Fibroblast of mammary gland (primary cell): ENCODE results near the gene C11orf97.

Experiments
- DNase-seq: peaks from one replicate; pipeline ENCODE4 v3.0.0-alpha.2; 2010; ENCODE audit warnings: low read depth
- H3K4me3 ChIP-seq: 2 replicates; pipeline ENCODE4 v1.5.1; 2011; ENCODE audit warnings: low read depth, mild to moderate bottlenecking, low read length, moderate library complexity; ENCODE audit not compliant: control insufficient read depth
- TF ChIP-seq, protein P1 (sequence below): conservative IDR thresholded peaks from 2 replicates; pipeline ENCODE4 v1.5.1; 2011; ENCODE audit warnings: low read depth, low read length, inconsistent platforms; ENCODE audit not compliant: control insufficient read depth, insufficient read depth

Gene C11orf97

DNA sequence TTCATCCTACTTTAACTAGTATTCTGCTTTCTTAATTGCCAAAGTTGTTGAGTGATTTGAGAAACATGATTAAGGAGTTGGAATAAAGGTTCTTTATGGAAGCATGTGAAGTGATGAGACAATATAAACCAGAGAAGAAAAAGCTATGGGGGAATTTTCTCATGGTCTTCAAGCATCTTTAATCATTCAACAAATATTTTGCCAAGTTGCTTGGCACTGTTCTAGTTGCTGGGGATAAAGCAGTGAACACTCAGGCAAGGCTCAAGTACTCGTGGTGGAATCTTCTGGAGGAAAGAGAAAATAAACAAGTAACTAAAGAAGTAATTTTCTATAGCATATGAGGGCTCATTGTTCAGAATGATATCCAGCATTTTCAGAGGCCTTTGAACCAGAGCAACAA is 45.7 kb downstream of the C11orf97 start:
- TF ChIP-seq, protein P1, sequence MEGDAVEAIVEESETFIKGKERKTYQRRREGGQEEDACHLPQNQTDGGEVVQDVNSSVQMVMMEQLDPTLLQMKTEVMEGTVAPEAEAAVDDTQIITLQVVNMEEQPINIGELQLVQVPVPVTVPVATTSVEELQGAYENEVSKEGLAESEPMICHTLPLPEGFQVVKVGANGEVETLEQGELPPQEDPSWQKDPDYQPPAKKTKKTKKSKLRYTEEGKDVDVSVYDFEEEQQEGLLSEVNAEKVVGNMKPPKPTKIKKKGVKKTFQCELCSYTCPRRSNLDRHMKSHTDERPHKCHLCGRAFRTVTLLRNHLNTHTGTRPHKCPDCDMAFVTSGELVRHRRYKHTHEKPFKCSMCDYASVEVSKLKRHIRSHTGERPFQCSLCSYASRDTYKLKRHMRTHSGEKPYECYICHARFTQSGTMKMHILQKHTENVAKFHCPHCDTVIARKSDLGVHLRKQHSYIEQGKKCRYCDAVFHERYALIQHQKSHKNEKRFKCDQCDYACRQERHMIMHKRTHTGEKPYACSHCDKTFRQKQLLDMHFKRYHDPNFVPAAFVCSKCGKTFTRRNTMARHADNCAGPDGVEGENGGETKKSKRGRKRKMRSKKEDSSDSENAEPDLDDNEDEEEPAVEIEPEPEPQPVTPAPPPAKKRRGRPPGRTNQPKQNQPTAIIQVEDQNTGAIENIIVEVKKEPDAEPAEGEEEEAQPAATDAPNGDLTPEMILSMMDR, result no peak
- no peak for DNase-seq
- H3K4me3 ChIP-seq, result no peak overlapping the region

DNA sequence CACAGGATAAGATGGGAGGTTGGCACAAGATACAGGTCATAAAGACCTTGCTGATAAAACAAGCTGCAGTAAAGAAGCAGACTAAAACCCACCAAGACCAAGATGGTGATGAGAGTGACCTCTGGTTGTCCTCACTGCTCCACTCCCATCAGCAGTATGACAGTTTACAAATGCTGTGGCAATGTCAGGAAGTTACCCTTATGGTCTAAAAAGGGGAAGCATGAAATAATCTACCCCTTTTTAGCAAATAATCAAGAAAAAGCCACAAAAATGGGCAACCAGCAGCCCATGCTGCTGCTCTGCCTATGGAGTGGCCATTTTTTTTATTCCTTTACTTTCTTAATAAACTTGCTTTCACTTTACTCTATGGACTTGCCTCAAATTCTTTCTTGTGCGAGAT is 46.2 kb downstream of the C11orf97 start:
- TF ChIP-seq, protein P1, result no peak
- H3K4me3 ChIP-seq, result no peak overlapping the region
- no peak for DNase-seq

DNA sequence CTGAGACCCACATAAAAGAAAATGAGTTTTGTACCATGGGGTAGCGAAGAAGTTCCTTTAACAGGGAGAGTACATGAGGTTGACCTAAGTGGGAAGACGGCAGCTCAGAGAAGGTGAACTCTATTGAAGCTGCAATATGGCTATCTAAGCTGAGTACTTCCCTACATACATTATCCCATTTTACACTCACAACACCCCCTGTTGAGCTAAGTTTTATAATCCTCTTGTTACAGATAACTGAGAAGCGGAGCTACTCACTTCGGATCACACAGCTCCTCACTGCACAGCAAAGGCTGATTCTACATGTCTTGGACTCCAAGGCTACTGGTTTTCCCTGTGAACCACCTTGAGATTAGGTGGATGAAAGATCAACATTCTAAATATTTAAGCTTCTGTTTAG is 46.7 kb downstream of the C11orf97 start:
- TF ChIP-seq, protein P1, result no peak
- DNase-seq, result no peak

DNA sequence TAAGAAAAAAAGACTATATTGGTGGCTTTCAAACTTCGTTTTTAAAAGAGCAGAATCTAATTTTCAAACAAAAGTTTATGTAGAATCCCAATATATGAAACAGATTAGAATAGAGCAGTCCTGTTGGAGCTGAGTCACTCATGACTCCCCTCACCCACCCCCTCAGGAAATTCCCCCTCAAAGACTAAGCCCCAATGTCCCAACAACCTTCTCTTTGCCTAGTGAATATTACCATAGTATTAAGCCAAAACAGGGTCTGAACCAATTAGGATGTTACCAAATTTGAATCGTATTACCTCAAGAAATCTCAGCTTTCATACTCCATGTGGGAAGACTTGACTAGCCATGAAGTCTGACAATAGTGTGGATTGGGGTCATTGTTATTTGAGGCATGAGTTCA is 47.1 kb downstream of the C11orf97 start:
- H3K4me3 ChIP-seq, result no peak overlapping the region
- DNase-seq, result no peak
- TF ChIP-seq, protein P1, result no peak

More for the DNA sequence above, 46.7 kb downstream of the C11orf97 start:
- no peak overlapping the region for H3K4me3 ChIP-seq

DNA sequence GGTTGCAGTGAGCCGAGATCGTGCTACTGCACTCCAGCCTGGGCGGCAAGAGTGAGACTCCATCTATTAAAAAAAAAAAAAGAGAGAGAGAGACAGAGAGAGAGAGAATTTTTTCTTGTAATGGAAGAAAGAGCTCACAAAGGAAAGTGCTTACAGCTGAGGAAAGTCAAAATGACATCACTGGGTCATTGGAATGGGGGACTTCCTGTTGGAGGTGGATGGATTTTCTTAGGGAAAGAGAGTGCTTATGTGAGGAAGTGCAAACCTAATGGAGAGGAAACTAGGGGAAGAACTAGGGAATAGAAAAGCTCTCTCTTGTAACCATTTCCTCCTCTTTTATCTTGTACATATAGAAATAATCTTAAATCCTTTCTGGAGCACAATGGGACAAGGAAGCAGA is 48.6 kb downstream of the C11orf97 start:
- TF ChIP-seq, protein P1, result no peak
- DNase-seq, result no peak
- no peak overlapping the region for H3K4me3 ChIP-seq

DNA sequence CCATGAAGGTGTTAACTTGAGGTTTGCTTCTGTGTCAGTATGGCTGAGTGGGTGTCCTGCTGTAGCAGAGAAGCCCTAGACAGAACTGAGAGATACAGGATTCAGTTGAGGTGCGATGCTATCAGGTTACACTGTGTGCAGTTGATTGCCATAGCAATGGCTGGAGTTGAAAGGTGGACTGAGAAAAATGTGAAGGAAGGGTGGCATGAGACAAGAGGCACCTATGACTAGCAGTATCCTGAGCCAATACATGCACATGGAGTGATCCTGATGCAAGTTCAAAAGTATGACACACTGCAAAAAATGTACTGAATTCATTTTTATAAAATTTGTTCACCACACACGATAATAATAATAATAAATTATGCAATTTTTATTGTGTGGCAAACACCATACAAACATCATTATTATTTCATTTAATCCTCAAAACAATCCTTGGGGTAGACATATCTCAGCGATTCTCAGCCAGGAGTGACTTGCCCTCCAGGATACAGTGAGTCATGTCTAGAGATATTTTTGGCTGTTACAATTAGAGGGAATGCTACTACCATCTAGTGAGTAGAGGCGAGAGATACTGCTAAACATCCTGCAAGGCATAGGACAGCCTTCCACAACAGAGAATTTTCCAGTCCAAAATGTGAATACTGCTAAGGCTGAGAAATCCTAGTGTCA is 51.1 kb downstream of the C11orf97 start:
- no peak overlapping the region for H3K4me3 ChIP-seq
- DNase-seq, result peak; percentile 72
- TF ChIP-seq, protein P1, result peak; percentile 39
